Activated CD4-positive, alpha-beta T cell treated with anti-CD3 and anti-CD28 coated beads, Interleukin-2, amount 10 ng/mL, durations not matched to agents 7 days and 5 days (primary cell): ENCODE results near the gene GNRHR. TPM values are rescaled to one million over a fixed set of nuclear protein-coding genes. Genes with fewer than 3 reads are reported as not detected.
"Not testable (repeated sequence)": the region's sequence is repeated elsewhere in the genome, so short reads cannot be mapped to it uniquely, and the experiment has no call there.

Experiments
- CTCF ChIA-PET: fragments of 350-600 bp; sonication (Branson Sonifier 250); formaldehyde crosslinking; loops from one replicate; lab custom pipeline; 2021; ENCODE audit warnings: antibody characterized with exemption; lab: Charles Lee
- POLR2A ChIA-PET: fragments of 350-600 bp; sonication (Branson Sonifier 250); formaldehyde crosslinking; loops from one replicate; lab custom pipeline; 2021; ENCODE audit warnings: antibody characterized with exemption; lab: Charles Lee
- DNase-seq: peaks from one replicate; pipeline ENCODE4 v3.0.0-alpha.2; 2020
- H3K27ac Mint-ChIP-seq: one replicate; pipeline ENCODE4 v1.8.0; 2021; ENCODE audit warnings: mild to moderate bottlenecking, moderate library complexity, mixed read lengths
- H3K27me3 Mint-ChIP-seq: one replicate; pipeline ENCODE4 v1.8.0; 2021; ENCODE audit warnings: mixed read lengths
- H3K36me3 Mint-ChIP-seq: one replicate; pipeline ENCODE4 v1.8.0; 2021; ENCODE audit warnings: low read depth, mixed read lengths
- H3K4me1 Mint-ChIP-seq: one replicate; pipeline ENCODE4 v1.8.0; 2021; ENCODE audit warnings: mixed read lengths
- H3K4me3 Mint-ChIP-seq: one replicate; pipeline ENCODE4 v1.8.0; 2021; ENCODE audit warnings: mild to moderate bottlenecking, moderate library complexity, mixed read lengths
- H3K9me3 Mint-ChIP-seq: one replicate; pipeline ENCODE4 v1.8.0; 2021; ENCODE audit warnings: mixed read lengths
- total RNA-seq, 2 experiments: library from RNA; stranded (reverse); gene quantifications; one replicate each; pipeline ENCODE4 v1.2.3, GENCODE V29; 2021

The GNRHR gene, protein sequence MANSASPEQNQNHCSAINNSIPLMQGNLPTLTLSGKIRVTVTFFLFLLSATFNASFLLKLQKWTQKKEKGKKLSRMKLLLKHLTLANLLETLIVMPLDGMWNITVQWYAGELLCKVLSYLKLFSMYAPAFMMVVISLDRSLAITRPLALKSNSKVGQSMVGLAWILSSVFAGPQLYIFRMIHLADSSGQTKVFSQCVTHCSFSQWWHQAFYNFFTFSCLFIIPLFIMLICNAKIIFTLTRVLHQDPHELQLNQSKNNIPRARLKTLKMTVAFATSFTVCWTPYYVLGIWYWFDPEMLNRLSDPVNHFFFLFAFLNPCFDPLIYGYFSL
- not detected for total RNA-seq

DNA sequence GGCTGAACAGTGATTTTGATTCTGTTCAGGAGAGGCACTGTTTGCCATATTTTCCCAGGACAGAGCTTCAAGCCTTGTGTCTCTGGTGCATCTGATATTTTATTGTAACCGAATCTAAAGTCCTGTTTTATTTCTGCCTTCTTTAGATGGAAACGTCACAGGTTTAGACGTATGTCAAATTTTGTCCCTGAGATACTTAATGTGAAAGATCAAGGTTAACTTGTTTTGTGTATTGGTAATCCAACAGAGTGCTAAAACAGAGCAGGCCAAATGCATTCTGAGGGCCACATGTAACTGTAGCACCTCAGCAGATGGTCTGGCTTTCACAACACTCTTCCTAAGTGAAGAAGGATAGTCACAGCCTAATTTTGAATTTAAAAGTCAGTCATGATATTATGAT is at the start of gene GNRHR:
TSS of gene GNRHR (minus strand) at position 101 of the 400 bp plus-strand sequence. CDS start at position 48, 53 bp downstream.
- ChIA-PET POLR2A (no interaction called here), CTCF (no interaction called here)
- Mint-ChIP-seq H3K4me1 (no peaks in the 10 kb centered on the region), H3K9me3 (no peaks in the 10 kb centered on the region), H3K36me3 (no peaks in the 10 kb centered on the region), H3K27me3 (no peaks in the 10 kb centered on the region), H3K27ac (no peak within 1 kb of the TSS), H3K4me3 (no peak within 1 kb of the TSS)
- DNase-seq, result no peak

DNA sequence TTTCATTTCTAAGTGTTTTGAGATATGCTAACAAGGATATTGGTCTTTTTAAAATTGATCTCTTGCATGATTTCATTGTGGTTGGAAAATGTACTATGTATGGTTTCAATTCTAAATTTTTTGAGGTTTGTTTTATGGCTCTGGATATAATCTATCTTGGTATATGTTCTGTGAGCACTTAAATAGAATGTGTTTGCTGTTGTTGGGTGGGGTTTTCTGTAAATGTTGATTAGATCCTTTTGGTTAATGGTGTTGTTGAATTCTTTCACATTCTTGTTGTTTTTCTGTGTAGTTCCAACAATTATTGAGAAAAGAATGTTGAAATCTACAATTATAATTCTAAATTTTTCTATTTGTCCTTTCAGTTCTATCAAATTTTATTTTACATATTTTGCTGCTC is 42.6 kb upstream of the GNRHR start:
- no peaks in the 10 kb centered on the region for H3K27me3 Mint-ChIP-seq
- no peaks in the 10 kb centered on the region for H3K36me3 Mint-ChIP-seq
- no peaks in the 10 kb centered on the region for H3K4me1 Mint-ChIP-seq
- H3K9me3 Mint-ChIP-seq, result no peaks in the 10 kb centered on the region
- DNase-seq, result no peak
- no peak overlapping the region for H3K27ac Mint-ChIP-seq
- no peak overlapping the region for H3K4me3 Mint-ChIP-seq
- ChIA-PET POLR2A (no interaction called here), CTCF (no interaction called here)

DNA sequence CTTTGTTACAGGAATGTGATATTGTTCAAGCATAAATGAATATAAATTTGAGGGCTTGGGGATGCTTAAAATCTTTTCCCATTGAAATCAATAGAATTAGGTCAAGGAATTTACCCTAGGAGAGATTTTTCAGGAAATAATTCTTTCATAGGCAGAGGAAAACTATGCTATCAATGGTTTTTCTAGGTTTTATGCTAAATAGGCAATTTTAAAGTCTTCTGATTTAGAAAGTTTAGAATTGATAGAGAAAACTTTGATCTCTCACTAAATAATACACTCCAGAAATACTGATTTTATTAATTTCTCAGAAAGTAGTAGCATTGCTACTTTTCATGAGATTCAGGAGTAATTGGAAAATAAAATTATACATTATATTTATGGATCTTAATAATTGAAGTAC is 36.5 kb upstream of the GNRHR start:
- H3K4me3 Mint-ChIP-seq, result no peak overlapping the region
- POLR2A ChIA-PET, result no interaction called here
- CTCF ChIA-PET, result no interaction called here
- H3K9me3 Mint-ChIP-seq, result no peaks in the 10 kb centered on the region
- no peaks in the 10 kb centered on the region for H3K36me3 Mint-ChIP-seq
- no peak for DNase-seq
- no peaks in the 10 kb centered on the region for H3K4me1 Mint-ChIP-seq
- H3K27me3 Mint-ChIP-seq, result no peaks in the 10 kb centered on the region
- H3K27ac Mint-ChIP-seq, result no peak overlapping the region

DNA sequence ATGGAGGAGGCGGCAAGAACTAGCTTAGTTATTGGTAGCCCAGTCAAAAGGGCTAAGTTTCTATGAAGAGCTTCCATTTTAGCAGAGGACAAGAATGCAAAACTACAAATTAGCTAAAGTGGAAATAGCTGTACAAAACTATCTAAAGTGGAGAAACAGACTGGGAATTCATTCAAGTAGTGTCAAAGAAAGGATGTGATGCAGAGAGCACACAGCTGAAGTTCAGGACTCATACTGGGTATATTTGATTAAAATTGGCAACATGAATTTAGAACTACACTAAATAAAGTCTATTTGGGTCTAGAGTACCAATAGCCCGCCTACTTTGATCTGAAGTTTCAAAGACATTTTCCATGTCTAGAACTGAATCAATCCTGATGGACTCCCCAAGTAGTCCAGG is 33.1 kb upstream of the GNRHR start:
- no peaks in the 10 kb centered on the region for H3K9me3 Mint-ChIP-seq
- no peaks in the 10 kb centered on the region for H3K36me3 Mint-ChIP-seq
- no peak overlapping the region for H3K27ac Mint-ChIP-seq
- CTCF ChIA-PET, result no interaction called here
- no peaks in the 10 kb centered on the region for H3K4me1 Mint-ChIP-seq
- no peaks in the 10 kb centered on the region for H3K27me3 Mint-ChIP-seq
- no peak overlapping the region for H3K4me3 Mint-ChIP-seq
- no peak for DNase-seq
- POLR2A ChIA-PET, result no interaction called here

DNA sequence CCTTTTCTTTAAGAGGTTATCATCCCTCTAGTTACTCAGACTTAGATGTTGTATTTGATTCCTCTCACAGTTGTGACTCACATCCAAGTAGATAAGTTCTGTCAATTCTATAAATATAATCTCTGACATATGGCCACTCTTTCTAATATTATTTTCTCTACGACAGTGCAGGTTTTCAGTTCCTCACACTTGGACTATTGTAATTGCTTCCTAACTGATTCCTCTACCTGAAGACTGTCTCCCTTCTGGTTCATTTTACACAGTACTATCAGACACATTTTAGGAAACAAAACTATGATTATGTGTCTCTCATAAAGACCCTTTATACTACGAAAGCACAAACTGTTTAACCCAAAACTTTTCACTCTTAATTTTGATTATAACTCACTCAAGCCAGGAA is 31.3 kb upstream of the GNRHR start:
- Mint-ChIP-seq H3K9me3 (no peaks in the 10 kb centered on the region), H3K4me3 (no peak overlapping the region), H3K27me3 (no peaks in the 10 kb centered on the region), H3K36me3 (no peaks in the 10 kb centered on the region), H3K27ac (no peak overlapping the region), H3K4me1 (no peaks in the 10 kb centered on the region)
- POLR2A ChIA-PET, result no interaction called here
- DNase-seq, result no peak
- CTCF ChIA-PET, result no interaction called here

DNA sequence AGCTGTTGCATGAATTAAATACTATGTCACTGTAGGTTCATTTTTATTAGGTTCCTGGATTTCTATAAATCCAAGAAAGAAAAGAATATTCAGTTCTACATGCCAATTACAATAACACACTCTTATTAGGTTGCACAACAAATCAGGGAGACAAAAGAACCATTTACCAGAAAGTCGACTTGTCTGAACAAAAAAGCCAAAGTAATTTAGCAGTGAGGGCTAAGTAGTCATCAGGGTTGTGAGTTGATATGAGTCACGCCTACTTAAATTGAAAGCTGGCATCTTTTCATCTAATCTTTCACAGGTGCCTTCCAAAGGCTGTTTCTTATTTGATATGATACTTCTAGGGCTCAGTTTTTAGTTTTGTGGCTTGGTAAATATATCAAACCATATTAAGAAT is 25.4 kb upstream of the GNRHR start:
- no peaks in the 10 kb centered on the region for H3K9me3 Mint-ChIP-seq
- H3K27ac Mint-ChIP-seq, result no peak overlapping the region
- no peak overlapping the region for H3K4me3 Mint-ChIP-seq
- POLR2A ChIA-PET, result no interaction called here
- no peaks in the 10 kb centered on the region for H3K36me3 Mint-ChIP-seq
- CTCF ChIA-PET, result no interaction called here
- H3K27me3 Mint-ChIP-seq, result no peaks in the 10 kb centered on the region
- DNase-seq, result no peak
- no peaks in the 10 kb centered on the region for H3K4me1 Mint-ChIP-seq

DNA sequence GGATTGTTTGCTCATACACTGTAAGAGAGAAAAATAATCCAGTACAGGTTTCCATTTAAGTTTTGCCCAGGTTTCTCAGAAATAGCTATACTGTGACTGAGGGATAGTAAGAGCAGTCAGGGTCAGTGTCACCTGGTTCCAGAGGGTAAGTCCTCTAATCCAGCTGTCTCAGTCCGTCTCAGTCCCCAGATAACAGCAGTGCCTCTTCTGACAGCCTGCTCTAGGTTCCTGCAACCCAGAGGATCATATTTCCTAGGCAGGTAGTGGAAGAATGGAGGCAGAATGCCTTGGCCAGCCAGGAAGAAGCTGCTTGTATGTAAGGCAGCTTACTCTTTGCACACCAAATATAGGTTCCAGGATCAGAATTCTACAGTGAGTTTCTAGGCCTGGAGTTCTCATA is 22.6 kb upstream of the GNRHR start:
- no peak for DNase-seq
- no peaks in the 10 kb centered on the region for H3K9me3 Mint-ChIP-seq
- H3K4me3 Mint-ChIP-seq, result no peak overlapping the region
- H3K36me3 Mint-ChIP-seq, result no peaks in the 10 kb centered on the region
- POLR2A ChIA-PET, result interaction anchor here (0.6 kb wide), 1 partner anchor 434 kb away, joined by 3 read pairs; no protein-coding TSS in a partner anchor
- no peaks in the 10 kb centered on the region for H3K4me1 Mint-ChIP-seq
- no peak overlapping the region for H3K27ac Mint-ChIP-seq
- CTCF ChIA-PET, result interaction anchor here (1.0 to 1.4 kb wide), 2 partner anchors 10 to 11 kb away, joined by 3 to 4 read pairs; no protein-coding TSS in a partner anchor
- H3K27me3 Mint-ChIP-seq, result no peaks in the 10 kb centered on the region

DNA sequence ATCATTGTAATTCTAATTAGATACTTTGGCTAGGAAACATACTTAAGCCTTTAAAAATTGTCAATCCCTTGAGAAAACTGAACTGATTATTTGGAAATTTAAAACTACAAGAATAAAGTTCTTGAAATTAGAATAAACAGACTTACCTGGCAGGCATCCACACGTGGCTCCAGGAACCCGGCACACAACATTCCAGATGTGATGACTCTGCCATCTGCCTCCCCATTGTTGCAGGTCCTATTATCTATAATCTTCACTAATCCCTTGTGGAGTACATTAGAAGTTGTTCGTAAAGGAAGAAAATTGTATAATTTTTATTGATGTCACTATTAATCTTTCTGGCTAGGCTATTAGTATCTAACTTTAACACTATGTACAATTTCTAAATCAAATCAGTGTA is 16.2 kb upstream of the GNRHR start:
- Mint-ChIP-seq H3K36me3 (no peaks in the 10 kb centered on the region), H3K4me1 (no peaks in the 10 kb centered on the region), H3K4me3 (no peak overlapping the region), H3K9me3 (no peaks in the 10 kb centered on the region), H3K27ac (no peak overlapping the region), H3K27me3 (no peaks in the 10 kb centered on the region)
- ChIA-PET POLR2A (no interaction called here), CTCF (no interaction called here)
- no peak for DNase-seq

DNA sequence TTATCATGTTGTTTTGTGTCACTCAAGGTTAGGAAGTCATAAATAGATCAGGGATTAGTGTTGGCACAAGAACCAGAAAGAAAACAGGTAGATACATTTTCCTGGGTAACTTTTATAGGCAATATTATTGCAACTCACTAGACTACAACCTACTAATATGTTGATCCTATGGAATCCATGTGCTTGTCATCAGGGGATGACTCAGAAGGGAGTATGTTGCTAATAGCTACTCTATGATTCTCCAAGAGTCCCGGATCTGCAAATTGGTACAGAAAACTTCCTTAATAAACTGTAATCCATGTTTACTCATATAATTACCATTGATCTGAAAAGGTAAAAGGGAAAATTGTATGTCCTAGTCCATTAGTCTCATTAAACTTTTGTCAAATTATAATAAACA is 11.7 kb upstream of the GNRHR start:
- DNase-seq, result no peak
- H3K27me3 Mint-ChIP-seq, result no peaks in the 10 kb centered on the region
- POLR2A ChIA-PET, result no interaction called here
- CTCF ChIA-PET, result interaction anchor here (1.5 kb wide), 1 partner anchor 11 kb away, joined by 3 read pairs; no protein-coding TSS in a partner anchor
- no peaks in the 10 kb centered on the region for H3K9me3 Mint-ChIP-seq
- no peak overlapping the region for H3K4me3 Mint-ChIP-seq
- no peak overlapping the region for H3K27ac Mint-ChIP-seq
- no peaks in the 10 kb centered on the region for H3K36me3 Mint-ChIP-seq
- H3K4me1 Mint-ChIP-seq, result peaks cover 7% of the 10 kb centered on the region

DNA sequence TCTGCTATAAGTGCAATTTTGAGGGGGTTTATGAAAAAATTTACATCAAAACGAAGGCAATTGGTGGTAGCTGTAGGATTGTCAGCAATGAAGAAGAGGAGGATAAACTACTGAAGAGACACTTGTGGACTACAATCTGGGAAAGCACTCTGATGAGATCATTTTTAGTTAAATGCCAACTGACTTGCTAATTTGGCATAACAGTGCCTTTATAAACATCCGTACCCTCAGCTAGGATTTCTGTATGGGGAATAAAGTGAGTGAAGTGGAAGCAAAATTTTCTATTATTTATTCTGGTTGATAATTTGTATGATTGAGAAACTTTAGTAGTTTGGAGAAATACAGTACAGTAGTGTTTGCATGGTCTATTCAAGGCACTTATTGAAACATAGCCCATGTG is 11.2 kb upstream of the GNRHR start:
- Mint-ChIP-seq H3K4me3 (no peak overlapping the region), H3K9me3 (no peaks in the 10 kb centered on the region), H3K27ac (no peak overlapping the region), H3K27me3 (no peaks in the 10 kb centered on the region), H3K36me3 (no peaks in the 10 kb centered on the region), H3K4me1 (peaks cover 7% of the 10 kb centered on the region)
- no peak for DNase-seq
- ChIA-PET POLR2A (no interaction called here), CTCF (interaction anchor here (1.5 kb wide), 1 partner anchor 11 kb away, joined by 3 read pairs; no protein-coding TSS in a partner anchor)

DNA sequence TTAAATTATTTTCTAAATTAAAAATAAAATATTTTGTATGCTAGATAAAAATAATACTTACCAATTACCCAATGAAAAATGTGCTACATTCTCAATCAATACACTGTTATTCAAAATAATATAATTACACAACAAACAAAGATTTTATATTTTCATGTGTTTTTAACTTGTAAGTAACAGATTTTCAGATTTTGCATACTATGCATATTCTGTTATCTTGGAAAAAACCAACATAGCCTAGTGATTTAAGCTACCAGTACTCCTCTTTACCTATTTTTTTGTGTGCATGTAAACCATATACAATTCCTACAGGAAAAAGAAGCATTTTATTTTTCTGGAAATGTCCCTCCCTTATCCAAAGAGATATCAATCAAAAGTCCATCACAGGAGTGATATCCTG is 10.0 kb upstream of the GNRHR start:
- Mint-ChIP-seq H3K27me3 (no peaks in the 10 kb centered on the region), H3K4me3 (no peak overlapping the region), H3K27ac (no peak overlapping the region), H3K4me1 (peaks cover 7% of the 10 kb centered on the region), H3K9me3 (no peaks in the 10 kb centered on the region), H3K36me3 (no peaks in the 10 kb centered on the region)
- ChIA-PET CTCF (no interaction called here), POLR2A (no interaction called here)
- no peak for DNase-seq

DNA sequence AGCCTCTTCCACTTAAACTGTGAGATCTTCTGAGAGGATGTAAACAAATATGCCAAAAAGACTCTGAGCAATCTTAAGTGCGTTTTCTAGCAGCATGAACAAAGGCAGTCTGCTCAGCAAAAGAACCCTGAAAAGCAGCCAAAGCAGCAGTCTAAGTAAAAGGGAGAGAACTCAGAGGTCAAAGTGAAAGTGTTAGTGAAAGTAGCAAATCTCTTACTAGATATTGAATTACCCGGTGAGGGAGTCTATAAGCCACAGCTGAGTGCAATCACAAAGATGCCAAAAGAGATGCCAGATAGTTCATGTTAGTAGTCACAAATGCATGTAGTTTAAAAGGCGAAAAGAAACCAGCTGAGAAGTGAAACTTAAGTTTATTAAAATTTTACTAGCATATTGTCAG is 7.9 kb upstream of the GNRHR start:
- no peak overlapping the region for H3K27ac Mint-ChIP-seq

DNA sequence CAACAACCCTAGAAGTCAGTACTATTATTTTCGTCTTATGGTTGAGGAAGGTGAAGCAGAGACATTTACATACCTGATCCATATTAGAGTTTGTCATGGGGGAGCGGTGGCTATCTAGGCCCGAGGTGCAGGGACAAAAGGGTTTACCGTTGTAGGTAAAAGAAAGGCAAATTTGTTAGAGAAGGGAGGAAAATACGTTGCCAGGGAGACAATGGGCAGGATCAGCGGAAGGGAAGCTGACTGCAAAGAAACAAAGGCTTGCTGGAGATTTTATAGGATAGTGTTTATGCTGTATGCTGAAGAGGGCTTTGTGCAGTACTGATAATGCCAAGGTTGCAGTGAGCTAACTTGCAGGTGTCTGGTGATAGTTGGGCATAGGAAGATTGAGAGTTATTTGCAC is 2.8 kb upstream of the GNRHR start:
- H3K4me3 Mint-ChIP-seq, H3K27ac Mint-ChIP-seq, H3K9me3 Mint-ChIP-seq, POLR2A ChIA-PET, H3K36me3 Mint-ChIP-seq, H3K27me3 Mint-ChIP-seq, DNase-seq, H3K4me1 Mint-ChIP-seq: not testable (repeated sequence)
- CTCF ChIA-PET, result interaction anchor here (0.6 to 0.7 kb wide), 3 partner anchors 25 to 601 kb away, joined by 4 read pairs; no protein-coding TSS in a partner anchor

More for the DNA sequence above, 7.9 kb upstream of the GNRHR start:
- POLR2A ChIA-PET, result no interaction called here
- H3K4me1 Mint-ChIP-seq, result peaks cover 7% of the 10 kb centered on the region
- no peaks in the 10 kb centered on the region for H3K27me3 Mint-ChIP-seq
- CTCF ChIA-PET, result no interaction called here
- H3K9me3 Mint-ChIP-seq, result no peaks in the 10 kb centered on the region
- DNase-seq, result peak; percentile 19
- no peak overlapping the region for H3K4me3 Mint-ChIP-seq
- no peaks in the 10 kb centered on the region for H3K36me3 Mint-ChIP-seq

DNA sequence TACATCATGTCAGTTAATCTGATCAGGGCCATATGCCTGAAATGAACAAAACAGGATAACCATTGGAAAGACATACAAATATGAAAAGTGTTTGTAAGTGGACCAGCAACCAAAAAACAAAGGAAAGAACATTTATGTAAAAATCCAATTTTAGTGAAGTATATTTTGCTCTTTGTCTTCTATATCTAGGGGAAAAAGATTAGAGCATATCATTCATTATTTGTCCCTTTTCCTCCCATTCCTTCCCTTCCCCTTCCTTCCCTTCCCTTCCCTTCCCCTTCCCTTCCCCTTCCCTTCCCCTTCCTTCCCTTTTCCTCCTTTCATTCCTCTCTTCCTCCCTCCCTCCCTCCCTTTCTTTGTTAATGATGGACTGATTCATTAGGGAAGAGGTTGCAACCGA is 1.8 kb upstream of the GNRHR start:
- CTCF ChIA-PET, result interaction anchor here (0.6 to 1.2 kb wide), 2 partner anchors 10 to 71 kb away, joined by 3 to 5 read pairs; no protein-coding TSS in a partner anchor

More for the DNA sequence above, 1.8 kb upstream of the GNRHR start:
- Mint-ChIP-seq H3K4me1 (no peaks in the 10 kb centered on the region), H3K27me3 (no peaks in the 10 kb centered on the region), H3K9me3 (no peaks in the 10 kb centered on the region), H3K27ac (no peak overlapping the region), H3K36me3 (no peaks in the 10 kb centered on the region), H3K4me3 (no peak overlapping the region)
- POLR2A ChIA-PET, result no interaction called here
- DNase-seq, result no peak
